SIG-M5 (cell line): ENCODE data around the gene TRAPPC8.
"Not testable (repeated sequence)": the region's sequence is repeated elsewhere in the genome, so short reads cannot be mapped to it uniquely, and the experiment has no call there.

ENCODE experiments used
- DNase-seq: peaks from one replicate; lab custom pipeline; 2025; lab: John Stamatoyannopoulos, UW

TRAPPC8 gene

DNA sequence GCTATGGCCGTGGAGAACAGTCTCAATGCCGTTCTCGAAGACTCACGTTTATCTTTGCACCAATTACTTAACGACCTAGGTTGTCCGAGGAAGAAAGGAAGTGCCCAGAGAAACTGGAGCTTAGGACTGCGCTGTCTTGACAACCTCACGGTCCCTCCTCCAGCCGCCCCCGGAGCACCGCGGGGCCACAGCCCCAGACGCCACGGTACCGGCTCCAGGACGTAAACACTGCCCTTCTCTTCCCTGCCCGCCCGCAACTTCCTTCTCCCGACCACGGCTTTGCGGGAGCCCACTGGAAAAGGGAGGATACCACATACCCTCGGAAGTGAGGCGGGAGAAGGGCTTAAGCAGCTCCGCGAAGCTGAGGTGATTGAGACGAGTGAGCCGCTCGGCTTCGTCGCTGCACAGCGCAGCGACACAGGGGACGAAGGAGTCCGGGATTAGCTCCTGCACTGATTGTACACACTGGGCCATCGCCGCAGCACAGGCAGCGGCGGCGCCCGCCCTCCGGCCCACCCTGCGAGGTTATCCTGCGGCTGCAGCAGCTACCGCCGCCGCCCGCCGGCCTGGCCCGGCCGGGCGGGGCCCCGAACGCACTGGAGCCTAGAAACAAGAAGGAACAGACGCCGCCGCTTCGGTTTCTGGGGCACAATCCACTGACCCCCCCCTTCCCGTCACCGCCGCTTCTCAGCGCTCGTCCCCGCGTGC lies 483 bp downstream of the TRAPPC8 start:
- no peak for DNase-seq

DNA sequence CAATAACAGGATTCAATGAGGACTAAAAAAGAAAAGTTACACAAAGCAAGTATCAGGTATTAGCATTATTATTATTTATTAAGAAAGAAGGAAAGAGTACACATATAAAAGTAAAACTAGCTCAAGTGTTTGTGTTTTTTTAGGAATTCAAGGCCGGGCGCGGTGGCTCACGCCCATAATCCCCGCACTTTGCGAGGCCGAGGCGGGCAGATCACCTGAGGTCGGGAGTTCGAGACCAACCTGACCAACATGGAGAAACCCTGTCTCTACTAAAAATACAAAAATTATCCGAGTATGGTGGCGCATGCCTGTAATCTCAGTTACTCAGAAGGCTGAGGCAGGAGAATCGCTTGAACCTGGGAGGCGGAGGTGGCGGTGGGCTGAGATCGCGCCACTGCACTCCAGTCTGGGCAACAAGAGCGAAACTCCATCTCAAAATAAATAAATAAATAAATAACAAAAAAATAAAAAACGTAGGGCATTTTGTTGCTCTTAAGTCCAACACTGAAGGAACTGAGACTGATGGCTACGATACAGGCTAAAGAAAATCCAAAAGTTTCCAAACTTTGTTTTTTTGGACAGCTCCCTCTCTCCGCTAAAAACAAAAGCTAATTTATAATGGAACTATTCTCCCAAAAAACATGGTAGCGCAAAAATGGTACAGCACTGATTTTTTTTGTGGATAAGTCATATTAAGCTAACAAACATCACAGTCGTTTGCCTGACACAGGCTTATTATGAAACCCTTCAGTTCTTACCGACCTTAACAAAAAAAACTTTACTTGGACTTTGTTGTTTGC lies 1.7 kb downstream of the TRAPPC8 start:
- DNase-seq, result no peak

DNA sequence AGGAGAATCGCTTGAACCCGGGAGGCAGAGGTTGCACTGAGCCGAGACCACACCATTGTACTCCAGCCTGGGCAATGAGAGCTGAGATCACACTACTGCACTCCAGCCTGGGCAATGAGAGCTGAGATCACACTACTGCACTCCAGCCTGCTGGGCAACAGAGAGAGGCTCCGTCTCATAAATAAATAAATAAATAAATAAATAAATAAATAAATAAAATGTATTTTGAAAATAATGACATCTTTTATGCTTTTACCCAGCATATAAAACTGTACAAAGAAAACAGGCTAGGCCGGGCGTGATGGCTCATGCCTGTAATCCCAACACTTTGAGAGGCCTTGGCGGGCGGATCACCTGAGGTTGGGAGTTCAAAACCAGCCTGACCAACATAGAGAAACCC lies 8.2 kb downstream of the TRAPPC8 start:
- not testable (repeated sequence) for DNase-seq

DNA sequence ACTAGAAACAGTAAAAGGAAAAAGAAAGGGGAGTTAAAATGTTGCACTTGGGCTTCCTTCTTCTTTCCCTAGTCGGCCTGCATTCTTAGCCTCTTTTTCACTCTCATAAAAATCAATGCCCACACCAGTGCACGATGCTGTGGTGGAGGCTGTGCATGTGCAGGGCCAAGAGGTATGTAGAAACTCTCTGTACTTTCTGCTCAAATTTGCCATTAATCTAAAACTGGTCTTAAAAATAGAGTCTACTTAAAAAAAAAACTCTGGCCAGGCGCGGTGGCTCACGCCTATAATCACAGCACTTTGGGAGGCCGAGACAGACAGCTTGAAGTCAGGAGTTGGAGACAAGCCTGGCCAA lies 11.1 kb downstream of the TRAPPC8 start:
- no peak for DNase-seq

DNA sequence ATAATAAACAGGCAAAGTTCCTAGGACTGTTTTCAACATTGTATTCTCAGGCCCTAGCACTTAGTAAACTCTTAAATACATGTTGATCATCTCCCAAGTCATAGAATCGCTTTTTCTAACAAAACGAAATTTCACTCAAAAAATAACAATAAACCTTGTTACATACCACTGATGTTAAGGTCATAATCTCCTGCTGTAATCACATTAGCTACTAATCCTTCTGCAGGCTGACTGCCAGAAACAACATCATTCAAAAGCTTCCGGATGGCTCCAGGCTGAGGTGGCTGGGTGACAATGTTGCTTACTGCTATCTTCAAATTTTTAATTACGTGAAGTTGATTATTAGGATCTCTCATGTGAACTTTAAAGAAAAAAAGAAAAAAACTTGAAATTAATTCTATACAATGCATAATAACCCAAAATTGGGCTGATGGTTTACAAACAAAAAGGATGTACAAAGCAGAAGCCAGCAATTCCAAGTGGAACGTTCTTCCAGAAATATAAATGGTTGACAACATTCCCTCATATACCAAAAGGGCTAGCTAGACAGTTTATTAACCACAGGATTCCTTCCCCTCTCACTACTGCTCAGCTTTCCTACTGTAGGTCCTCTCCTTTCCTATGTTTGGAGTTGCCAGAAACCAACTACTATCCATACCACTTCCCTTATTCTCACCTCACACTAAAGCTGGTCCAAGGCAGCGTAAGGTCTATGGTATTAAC lies 11.6 kb downstream of the TRAPPC8 start:
- no peak for DNase-seq

DNA sequence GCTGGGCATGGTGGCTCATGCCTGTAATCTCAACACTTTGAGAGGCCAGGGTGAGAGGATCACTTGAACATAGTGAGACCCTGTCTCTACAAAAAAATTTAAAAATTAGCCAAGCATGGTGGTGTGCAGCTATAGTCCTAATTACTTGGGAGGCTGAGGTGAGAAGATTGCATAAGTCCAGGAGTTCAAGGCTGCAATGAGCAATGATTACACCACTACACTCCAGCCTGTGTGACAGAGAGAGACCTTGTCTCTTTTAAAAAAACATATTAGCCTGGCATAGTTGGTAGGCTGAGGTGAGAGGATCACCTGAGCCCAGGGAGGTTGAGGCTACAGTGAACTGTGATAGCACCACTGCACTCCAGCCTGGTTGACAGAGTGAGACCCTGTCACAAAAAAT lies 13.7 kb downstream of the TRAPPC8 start:
- DNase-seq, result no peak

DNA sequence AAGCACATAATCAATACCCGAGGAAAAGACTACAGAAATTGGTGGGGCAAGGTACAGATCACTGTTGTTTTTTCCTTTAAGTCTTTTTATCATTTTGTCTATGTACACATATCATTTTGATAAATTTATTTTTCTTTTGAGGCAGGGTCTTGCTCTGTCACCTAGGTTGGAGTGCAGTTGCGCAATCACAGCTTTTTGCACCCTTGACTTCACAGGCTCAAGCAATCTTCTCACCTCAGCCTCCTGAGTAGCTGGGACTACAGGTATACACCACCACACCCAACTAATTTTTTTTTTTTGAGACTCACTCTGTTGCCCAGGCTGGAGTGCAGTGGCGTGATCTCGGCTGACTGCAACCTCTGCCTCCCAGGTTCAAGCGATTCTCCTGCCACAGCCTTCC lies 15.9 kb downstream of the TRAPPC8 start:
- DNase-seq, result not testable (repeated sequence)

DNA sequence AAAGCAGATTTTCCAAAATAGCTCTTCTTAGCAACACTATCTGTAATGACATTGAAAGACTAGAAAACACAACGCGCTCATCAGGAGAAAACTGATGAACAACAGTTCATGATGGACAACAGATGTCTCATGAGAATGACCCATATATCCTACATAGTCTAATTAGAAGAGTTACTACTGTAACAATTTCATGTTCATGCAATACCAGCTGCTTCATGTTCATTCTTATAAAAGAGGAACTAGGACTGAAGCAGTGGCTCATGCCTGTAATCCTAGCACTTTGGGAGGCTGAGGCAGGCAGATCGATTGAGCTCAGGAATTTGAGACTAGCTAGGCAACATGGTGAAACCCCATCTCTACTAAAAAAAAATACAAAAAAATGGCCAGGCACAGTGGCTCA lies 22.7 kb downstream of the TRAPPC8 start:
- DNase-seq, result no peak

DNA sequence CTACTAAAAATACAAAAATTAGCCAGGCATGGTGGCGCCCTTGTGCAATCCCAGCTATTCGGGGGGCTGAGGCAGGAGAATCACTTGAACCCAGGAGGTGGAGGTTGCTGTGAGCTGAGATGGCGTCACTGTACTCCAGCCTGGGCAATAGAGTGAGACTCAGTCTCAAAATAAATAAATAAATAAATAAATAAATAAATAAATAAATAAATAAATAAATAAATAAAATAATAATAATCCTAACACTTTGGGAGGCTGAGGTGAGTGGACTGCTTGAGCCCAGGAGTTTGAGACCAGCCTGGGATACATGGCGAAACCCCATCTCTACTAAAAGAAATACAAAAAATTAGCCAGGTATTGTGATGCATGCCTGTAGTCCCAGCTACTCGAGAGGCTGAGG lies 23.6 kb downstream of the TRAPPC8 start:
- not testable (repeated sequence) for DNase-seq

DNA sequence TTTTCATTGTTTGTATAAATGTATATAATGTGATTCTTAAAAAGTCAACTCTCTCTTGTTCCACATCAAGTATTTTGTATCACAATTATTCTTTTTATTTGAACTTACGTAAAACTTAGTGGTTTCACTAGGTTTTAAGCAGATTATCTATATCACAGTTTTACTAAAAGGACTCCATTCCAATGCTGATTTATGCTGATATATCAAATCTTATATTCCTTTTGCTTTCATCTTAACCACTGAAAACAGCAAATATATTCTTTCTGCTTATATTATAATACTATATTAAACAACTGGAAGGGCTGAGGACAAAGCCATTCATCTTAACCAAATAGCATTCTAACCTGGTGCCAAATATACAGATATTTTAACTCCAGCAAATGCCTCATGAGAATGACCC lies 24.2 kb downstream of the TRAPPC8 start:
- no peak for DNase-seq

DNA sequence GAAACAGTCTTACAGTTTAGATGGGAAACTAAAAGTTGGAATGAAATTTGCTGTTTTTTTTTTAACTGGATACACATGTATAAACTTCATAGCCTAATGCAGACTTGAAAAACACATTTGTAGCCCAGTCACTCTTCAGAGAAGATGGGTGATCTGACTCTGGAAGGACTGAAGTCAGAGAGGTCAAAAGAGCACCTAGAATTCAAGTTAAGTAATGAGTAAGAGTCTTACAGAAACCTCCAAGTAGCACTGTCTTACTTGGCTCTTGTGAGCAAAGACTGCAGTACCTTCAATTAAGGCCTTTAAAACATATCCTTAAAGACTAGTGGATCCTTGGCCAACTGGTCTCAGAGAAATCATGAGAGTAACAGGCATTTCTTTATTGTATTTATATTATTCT lies 41.9 kb downstream of the TRAPPC8 start:
- no peak for DNase-seq

DNA sequence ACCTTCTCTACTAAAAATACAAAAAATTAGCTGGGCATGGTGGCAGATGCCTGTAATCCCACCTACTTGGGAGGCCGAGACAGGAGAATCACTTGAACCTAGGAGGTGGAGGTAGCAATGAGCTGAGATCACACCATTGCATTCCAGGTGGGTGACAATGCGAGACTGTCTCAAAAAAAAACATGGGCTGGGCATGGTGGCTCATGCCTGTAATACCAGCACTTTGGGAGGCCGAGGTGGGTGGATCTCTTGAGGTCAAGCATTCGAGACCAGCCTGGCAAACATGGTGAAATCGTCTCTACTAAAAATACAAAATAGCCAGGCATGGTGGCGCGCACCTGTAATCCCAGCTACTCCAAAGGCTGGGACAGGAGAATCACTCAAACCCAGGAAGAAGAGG lies 43.2 kb downstream of the TRAPPC8 start:
- DNase-seq, result not testable (repeated sequence)

DNA sequence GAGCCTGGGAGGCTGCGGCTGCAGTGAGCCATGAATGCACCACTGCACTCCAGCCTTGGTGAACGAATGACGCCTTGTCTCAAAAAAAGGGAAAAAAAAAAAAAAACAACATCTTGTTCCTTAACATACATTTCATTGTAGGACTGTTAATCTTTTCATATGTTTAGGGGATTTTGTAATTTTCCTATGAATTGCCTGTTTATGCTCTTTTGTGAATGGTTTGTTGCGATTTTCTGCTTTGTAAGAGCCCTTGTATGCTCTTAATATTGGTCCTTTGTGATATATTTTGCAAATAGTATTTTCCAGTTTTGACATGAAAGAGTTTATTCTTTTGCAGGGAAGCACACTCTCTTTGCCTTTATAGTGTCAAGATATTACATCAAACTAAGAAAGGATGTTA lies 50.0 kb downstream of the TRAPPC8 start:
- no peak for DNase-seq

DNA sequence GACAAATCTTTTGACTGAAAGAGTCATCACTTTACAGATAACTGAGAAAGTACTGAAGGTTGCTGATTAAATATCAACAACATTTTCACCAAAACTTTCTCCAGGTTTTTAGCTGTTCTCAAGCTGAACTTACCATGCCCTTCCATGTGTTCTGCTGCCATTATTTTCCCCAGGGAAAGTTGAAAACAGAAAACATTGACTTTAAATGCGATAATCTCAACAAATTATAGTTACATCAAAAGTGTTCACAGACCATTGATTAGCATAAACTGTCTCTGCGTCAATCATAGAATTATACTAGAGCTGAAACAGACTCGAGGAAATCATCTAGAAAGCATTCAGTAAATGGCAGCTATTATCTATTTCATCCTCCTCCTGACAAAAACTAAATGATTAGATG lies 51.4 kb downstream of the TRAPPC8 start:
- DNase-seq, result no peak

DNA sequence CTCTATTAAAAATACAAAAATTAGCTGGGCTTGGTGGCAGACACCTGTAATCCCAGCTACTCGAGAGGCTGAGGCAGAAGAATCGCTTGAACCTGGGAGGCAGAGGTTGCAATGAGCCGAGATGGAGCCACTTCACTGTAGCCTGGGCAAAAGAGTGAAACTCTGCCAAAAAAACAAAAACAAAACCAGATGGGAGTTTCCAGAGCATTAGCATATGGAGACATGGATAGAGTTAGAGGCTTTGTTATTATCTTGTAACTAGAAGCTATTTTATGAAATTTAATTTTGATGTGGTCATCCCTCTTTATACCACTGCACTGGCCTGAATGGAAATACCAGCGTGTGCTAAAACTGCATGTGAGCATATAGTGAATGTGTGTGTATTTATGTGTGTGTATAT lies 58.9 kb downstream of the TRAPPC8 start:
- DNase-seq, result no peak

DNA sequence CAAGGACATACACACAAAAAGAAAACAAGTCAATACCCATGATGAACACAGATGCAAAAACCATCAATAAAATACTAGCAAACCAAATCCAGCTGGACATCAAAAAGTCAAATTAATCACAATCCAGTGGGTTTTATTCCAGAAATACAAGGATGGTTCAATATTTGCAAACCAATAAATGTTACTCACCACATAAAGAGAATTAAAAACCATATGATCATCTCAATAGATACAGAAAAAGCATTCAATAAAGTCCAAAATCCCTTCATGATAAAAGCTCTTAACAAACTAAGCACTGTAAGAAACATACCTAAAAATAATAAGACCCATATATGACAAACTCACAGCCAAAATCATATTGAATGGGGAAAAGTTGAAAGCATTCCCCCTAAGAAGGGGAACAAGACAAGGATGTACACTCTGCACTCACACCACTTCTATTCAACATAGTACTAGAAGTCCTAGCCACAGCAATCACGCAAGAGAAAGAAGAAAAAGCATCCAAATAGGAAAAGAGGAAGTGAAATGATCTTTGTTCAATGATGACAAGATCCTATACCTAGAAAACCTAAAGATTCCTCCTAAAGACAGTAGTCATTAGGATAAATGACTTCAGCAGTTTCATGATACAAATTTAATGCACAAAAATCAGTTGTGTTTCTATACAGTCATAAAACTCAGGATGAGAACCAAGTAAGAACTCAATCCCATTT lies 62.6 kb downstream of the TRAPPC8 start:
- no peak for DNase-seq

DNA sequence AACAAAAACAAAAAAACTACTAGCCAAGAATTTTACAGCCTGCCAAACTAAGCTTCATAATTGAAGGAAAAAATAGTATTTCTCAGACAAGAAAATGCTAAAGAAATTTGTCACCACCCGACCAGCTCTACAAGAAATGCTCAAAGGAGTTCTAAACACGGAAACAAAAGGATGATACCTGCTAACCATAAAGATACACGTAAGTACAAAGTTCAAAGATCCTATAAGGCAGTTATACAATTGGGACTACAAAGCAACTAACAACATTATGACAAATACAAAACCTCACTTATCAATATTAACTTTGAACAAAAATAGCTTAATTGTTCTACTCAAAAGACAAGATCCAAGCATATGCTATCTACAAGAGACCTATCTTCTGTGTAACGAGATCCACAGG lies 64.6 kb downstream of the TRAPPC8 start:
- DNase-seq, result no peak

DNA sequence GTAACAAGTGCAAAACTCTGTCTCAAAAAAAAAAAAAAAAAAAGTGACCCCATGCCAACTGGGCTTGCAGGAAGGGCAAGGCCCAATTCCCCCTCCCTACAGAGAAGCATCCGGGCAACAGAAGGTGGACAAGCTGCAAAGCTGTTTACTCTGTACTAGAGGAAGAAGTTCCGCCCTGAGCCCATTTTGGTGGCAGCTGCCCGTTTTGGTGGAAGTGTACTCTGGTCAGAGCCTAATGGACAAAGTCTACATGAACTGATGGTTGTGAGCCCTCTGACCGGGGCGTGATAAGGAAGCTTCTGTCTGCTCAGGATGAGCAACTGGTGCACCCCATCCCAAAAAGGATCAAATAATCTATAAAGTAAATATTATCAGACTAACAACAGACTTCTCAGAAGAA lies 65.0 kb downstream of the TRAPPC8 start:
- DNase-seq, result no peak

DNA sequence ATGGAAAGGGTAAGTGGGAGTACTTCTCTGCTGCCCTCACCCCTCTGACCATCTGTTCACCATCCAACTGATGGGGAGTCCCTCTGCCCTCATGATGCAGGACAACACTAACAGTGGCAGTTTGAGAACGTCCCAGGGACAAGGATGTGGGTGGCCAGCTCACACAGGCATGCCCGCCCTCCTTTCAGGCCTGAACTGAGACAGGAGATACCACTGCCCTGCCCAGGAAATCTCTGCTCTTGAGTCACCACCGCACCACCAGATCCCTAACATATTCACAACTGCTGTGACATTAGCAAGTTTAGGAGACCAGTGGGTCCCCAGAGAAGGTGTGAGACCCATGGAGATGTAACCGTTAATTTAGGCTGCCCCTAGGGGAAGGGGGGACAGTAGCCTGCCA lies 66.2 kb downstream of the TRAPPC8 start:
- no peak for DNase-seq

DNA sequence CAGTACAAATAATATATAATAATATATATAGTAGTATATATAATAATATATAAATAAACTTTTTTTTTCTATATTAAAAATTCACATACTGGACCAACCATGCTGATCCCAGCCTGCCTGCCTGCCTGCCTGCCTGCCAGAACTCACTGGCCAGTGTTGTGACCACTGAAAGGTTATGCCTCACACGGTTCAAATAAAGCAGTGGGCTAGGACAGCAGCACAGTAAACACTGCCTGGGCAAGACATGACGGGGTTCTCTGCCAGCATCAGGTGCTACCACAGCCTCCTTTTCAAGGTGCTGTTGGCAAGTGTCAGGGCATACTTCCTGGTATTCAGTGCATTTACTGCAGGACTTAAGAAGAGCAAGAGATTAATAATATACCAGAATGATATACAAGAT lies 67.6 kb downstream of the TRAPPC8 start:
- no peak for DNase-seq

DNA sequence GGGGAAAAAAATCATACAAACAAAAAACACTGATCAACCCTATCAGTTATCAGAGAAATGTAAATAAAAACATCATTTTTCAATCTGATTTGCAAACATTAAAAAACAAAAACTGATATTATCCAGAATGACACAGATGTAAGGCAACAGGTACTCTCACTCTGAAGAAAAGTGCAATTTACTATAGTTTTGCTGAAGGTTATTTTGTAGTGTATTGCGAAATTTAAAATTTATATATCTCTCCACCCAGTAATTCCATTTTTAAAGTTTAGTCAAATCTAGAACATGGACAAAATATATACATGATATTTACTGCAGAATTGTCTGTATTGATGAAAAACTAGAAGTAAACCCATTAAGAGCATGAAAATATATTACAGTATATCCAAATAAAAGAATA lies 79.8 kb downstream of the TRAPPC8 start:
- no peak for DNase-seq

DNA sequence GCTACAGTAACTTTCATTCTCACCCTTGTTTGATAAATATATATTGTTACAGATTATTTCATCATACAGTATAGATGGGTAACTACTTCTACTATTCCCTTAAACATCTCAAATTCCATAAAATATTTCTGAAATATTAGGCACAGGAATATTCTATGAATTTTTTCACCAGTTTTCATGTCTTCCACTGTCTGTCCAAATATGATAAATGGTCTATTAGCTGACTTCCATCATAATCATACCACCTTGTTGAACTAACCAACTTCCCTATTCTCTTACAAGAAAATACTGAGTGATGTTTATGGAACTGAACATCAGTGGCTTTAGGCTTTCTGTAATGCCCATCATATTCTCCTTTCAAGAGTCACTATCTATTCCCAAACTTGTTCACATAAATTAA lies 82.4 kb downstream of the TRAPPC8 start:
- no peak for DNase-seq
